NOMO-1 (cell line): ENCODE data around the gene ERP44.
"Not testable (repeated sequence)": the region's sequence is repeated elsewhere in the genome, so short reads cannot be mapped to it uniquely, and the experiment has no call there.

Source experiments
- DNase-seq, 2 experiments: peaks; one replicate each; lab custom pipeline; 2025; ENCODE audit not compliant: unreplicated experiment in 2 of 2; lab: John Stamatoyannopoulos, UW

ERP44 gene

DNA sequence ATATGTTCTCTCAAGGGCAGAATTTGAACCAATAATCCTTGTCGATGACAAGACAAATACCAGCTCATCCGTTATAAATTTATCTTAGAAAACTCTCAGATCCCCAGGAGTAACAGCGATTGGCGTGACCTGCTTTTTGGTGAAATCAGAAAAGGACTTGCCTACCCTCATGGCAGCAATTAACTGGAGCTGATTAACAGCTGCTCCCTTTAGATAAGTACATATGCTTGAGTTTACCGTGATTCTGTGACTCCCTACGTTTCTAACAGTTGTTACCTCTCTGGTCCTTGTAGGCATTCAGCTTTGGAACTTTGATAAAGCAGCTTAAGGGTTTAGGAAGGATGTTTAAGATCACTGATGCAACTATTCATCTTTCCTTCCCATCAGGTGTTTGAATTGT lies 2.8 kb upstream of the ERP44 start:
- no peak for DNase-seq

DNA sequence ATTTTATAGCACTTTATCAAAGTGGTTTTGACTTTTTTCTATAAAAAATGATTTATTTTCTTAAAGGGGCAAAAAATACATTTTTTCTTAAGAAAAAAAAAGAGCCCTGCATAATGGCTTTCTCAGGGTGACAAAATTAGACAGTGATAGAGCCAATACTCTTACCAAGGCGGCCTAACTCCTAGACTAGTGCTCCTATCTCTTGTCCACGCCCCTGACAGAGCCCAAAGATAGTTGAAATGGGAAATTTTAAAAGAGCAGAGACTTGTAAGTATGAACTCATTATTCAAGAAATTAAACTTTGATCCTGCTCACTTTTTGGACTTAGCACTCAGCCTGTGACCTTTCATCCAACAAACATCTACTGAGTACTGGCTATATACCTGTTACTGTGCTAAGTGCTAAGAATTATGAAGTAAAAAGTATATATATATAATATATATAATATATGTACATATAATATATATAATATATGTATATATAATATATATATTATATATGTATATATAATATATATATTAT lies 1.4 kb upstream of the ERP44 start:
- no peak for DNase-seq

DNA sequence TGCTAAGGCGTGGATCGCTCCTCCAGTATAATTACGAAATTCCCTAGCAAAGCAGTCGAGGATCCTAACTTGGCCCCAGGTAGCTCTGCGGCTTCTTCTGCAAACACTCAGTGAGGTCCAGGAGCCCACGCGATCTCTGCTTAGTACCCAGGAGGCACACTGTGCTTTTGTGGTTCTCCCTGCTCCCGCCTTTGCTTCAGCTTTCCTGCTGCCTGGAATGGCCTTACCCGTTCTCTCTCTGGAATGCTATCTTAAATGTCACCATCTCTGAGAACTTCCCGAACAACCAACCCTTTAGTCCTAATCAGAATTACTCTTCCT lies 882 bp upstream of the ERP44 start:
- DNase-seq, result no peak

DNA sequence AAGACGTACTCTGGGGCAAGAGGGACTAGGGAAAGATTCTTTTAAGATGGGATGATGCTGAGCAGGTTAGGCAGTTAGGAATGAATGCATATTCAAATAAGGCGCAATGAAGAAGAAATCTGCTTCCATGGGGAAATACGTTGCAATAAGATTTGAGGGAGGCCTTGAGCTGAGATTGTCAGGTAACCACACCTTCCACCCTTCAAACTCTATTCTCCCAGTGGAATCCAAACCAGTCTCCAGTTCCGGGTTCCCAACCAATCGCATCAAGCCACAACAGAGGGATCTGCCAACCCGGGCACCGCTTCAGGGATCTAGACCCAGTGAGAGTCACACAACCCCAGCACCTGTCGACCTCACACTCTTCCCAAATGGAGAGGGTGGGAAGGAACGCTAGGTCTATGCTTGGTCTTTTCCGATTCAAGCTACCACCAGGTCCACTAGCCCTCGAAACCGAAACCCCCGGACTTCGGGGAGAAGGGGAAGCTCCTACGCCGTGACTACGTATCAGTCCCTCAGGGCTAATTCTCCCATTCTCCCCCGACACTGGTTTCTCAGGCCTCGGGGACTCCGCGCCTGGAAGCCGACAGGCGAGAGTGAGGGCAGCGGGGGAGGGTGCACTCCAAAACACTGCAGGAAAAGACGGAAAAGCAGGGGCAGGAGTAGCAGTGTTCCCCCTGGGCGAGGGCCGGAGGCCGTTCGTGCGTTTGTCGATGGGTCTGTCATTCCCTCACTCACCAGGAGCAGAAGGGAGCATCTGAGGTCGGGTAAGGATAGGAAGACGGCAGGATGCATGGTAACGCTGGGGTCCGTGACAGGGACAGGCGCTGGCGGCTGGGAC lies 534 bp downstream of the ERP44 start:
- DNase-seq, result peak; percentile 32 to 57

DNA sequence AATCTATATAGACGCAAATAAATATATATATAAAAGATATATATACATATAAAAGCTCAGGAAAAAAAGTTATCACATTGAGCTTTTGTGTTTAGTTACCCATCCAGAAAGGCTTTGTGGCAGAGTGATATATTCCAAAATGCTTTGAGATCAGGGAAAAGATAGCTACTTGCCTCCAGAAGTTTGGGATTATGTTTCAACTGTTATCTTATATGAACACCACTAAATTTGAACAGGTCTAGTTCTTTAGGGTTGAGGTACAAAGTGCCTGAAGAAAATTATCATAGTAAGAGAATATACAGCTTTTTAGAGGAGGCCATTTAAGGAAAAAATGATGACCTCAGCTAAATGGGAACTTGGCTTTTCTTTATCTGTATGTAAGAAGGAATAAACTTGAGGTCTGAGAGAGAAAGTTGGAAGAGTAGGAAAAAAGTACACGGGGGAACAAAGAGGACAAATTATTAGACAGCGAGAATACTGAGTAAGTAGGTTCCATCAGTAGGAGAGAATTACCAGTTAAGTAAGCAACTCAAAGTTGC lies 2.4 kb downstream of the ERP44 start:
- DNase-seq, result no peak

DNA sequence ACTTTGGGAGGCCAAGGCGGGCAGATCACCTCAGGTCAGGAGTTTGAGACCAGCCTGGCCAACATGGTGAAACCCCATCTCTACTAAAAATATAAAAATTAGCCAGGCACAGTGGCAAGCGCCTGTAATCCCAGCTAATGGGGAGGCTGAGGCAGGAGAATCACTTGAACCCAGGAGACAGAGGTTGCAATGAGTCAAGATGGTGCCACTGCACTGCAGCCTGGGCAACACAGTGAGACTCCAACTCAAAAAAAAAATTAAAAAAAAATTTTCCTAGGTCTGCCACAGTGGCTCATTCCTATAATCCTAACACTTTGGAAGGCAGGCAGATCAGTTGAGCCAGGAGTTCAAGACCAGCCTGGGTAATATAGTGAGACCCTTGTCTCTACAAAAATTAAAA lies 4.4 kb downstream of the ERP44 start:
- DNase-seq, result not testable (repeated sequence)

DNA sequence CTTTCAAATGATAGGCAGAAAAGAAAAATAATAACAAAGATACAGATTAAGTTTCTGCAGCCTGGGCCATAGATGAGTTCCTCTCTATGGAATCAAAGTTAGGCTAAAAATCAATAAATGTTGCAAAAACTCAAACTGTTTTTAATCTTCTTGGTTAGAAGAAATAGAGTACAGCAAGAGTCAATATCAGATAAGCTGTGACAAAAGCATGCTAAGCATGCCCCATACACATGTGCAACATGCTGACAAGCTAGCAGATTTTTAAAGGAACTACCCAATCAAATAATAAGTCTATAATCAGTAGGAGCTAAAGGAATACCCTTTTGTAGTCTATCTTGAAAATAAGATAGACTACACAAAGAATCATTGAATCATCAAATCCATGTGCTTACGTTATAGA lies 6.7 kb downstream of the ERP44 start:
- no peak for DNase-seq

DNA sequence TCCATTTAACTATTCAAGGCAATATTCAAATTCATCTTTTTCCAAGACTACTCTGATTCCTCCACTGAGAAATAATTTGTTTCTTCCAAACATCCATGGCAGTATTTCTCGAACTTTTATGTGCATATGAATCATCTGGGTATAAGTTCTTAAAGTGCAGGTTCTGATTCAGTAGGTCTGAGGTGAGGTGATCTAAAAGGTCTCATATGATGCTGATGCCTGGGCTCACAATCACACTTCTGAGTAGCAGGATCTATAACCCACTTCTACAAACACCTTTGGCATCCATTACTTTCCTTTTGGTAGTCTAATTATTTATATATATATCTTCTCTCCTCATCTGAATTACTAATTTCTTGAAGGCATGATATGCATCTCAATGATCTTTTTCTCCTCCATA lies 7.2 kb downstream of the ERP44 start:
- no peak for DNase-seq

DNA sequence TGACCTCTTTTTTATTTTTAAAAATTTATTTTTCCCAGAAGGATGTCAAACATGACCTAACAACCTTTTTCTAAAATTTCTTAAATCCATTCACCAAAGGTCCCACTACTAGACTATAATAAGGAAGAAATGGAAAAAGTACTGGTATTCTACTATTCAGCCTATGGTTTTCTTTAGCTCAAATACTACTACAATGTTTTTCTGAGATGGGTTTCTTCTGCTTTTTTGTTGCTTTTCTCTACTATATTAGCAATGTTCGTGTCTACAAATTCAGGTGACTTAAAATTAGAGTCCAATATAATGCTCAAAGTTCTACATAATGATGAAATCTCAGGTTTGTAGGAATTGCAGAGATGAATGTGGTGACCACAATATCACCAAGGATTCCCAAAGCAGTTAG lies 7.9 kb downstream of the ERP44 start:
- DNase-seq, result no peak

DNA sequence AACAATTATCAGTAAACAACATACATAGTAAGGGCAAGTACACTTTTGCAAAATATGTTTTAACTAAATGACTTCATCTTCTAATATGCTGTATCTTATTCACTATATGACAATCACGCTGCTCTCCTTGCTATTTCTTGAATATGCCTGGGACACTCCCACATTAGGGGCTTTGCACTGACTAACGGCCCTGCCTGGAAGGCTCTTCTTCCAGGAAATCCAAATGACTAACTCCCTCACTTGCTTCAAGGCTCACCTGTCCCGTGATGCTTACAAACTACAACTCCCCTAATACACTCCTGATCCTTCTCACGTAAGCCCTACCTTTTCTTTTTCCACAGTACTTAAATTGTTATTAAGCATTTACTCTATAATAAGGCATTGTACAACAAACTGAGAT lies 10.6 kb downstream of the ERP44 start:
- no peak for DNase-seq

DNA sequence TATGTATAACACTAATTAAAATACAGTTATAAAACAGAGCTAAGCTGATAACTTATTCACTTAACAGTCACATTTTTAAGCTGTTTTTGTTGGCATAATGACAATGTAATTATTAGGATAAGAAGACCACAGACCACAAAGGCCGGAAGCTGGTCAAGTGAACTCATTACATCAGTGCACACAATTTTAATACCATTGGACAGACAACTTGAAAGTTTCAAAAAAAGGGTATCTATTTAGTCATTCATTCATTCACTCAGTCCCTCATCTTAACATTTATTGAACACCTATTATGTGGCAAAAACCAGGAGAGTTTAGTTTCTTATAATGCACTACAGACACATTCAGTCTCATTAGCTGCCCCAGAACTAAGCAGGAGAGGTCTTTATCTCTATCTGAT lies 11.6 kb downstream of the ERP44 start:
- DNase-seq, result no peak

DNA sequence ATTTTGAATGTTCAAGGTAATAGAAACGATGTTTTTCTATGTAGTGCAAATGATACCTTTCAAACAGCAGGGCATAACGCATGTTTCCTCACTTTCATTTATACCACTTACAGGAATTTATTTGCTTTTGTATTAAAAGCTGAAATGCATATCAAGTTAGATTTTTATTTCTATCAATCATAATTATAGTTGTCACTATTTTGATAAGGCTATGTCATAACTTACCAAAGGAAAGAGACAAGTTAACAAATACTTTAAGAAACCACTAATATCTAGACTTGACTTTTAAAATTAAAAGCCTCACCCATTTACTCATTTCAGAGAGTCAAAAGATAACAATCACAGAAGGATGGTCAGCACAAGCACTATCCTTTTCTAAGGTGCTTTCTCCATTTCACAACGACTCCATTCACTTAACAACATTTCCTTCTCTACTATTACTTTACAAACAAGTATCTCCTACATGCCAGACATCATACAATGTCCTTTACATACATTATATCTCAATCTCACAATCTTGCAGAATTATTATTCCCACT lies 12.6 kb downstream of the ERP44 start:
- DNase-seq, result no peak

DNA sequence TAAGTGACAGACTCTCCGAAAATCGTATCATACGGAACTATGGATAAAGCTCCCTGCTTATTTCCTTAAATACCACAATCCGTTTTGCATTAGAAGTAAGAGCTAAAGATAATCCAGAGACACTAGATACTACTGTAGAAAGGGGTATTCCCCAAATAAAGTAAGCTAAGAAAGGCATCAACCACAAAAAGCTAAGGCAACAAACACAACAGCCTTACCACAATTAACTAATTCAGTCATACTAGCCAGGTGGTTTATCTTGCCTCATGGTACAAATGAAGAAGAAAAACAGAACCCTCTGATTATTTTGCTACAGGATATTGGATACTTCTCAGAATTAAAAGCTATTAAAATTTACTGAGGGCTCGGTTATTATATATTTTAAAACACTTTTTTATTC lies 14.1 kb downstream of the ERP44 start:
- no peak for DNase-seq

DNA sequence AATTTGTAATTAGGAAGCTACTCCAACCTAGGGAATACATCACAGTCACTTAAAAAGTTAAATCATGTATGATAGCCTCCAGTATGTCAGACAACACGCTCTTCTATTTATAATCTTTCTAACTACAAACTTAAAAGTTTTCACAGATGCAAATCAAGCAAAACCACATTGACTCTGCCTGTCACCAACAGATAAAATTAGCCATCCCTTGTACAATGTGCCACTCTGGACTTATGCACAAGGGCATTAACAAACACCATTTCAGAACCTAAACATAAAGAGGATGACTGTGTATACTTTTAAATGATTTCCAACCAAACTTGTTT lies 14.7 kb downstream of the ERP44 start:
- DNase-seq, result no peak

DNA sequence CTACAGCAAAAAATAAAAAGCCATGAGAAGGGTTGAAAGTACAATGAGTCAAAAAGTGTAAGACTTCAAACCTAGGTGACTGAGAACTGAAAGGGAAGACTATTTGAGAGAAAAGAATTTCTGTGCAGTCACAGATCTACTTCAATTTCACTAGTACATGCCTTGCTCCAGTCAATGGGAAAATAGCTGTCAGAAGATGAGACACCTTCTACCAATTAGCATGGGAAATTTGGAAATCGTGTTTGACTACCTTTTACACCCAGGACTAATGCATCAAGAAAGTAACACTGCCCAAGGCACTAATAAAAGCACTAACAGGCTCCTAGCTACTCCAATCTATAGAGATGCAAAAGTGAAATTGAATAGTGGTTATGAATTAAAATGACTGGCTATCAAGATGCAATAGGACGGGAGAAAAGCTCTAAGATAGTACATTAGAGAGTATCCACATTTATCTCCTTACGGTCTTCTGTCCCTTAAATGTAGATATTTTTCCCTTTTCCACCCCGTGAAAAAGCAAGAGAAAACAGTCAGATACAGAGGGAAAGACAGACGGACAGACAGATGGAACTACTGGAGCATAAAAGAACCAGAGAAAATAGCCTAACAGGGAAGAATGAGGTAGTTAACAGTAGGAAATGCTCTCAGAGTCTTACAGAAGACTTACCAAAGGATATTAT lies 15.2 kb downstream of the ERP44 start:
- DNase-seq, result no peak

DNA sequence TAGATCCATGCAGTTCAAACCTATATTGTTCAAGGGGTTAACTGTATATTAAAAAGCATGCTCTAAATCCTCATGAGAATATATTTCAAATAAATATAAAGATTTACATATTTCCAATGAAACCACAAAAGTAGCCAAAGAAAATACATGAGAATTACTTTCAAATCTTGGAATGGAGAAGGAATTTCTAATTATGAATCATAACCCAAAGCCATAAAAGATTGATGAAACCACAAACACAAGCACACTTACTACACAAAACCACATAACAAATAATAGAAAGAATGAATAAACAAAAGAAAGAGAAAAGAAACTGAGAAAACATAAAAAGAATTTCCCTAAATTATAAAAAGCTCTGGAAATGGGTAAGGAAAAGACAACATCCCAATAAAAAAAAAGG lies 16.0 kb downstream of the ERP44 start:
- DNase-seq, result no peak

DNA sequence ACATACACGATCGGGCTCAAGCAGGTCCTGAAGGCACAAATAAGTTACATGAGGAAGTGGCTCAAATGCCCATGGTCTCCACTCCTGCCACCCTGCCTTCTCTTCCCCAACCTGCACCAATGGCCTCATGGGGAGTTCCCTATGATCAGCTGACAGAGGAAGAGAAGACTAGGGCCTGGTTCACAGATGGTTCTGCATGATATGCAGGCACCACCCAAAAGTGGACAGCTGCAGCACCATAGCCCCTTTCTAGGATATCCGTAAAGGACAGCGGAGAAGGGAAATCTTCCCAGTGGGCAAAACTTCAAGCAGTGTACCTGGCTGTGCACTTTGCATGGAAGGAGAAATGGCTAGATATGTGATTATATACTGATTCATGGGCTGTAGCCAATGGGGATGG lies 22.5 kb downstream of the ERP44 start:
- not testable (repeated sequence) for DNase-seq

DNA sequence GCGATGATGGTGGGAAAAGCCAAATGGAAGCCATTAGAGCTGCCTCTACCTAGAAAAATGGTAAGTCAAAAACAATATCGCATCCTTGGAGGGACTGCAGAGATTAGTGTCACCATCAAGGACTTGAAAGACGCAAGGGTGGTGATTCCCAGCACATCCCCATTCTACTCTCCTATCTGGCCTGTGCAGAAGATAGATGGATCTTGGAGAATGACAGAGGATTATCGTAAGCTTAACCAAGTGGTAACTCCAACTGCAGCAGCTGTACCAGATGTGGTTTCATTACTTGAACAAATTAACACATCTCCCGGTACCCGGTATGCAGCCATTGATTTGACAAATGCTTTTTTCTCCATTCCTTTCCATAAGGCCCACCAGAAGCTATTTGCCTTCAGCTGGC lies 23.8 kb downstream of the ERP44 start:
- DNase-seq, result no peak

DNA sequence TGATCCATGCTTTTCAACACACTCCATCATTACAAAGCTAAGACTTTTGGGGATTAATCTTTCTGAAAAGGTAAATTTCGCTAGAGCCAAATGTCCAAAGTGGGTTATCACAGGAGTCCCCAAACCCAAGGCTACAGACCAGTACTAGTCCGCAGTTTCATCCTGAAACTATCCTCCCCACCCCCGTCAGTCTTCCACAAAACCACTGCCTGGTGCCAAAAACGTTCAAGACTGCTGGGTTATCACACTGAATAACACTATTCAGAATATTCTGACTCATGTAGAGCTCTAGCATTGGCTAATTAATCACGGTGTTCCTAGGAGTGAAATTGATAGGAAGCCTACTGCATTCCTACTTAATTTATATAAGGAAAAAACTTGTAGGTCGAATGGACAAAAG lies 24.7 kb downstream of the ERP44 start:
- DNase-seq, result no peak

DNA sequence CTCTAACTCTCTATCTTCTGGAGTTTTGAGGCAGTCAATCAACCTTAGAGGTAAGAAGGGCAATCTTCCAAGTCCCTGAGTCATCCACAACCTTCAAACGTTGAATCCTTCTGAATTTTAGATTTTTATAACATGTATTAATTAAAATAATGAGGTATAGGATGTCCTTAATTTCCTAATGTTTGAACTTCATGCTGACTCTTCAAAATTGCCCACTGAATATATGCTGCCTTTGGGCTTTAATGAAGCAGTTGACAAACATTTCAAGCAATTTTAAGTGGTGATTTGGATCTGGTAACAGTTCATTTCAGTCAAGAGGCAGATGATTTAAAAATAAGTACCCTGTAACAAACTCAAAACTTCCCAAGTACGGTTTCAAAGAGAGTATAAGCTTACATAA lies 26.0 kb downstream of the ERP44 start:
- DNase-seq, result no peak

DNA sequence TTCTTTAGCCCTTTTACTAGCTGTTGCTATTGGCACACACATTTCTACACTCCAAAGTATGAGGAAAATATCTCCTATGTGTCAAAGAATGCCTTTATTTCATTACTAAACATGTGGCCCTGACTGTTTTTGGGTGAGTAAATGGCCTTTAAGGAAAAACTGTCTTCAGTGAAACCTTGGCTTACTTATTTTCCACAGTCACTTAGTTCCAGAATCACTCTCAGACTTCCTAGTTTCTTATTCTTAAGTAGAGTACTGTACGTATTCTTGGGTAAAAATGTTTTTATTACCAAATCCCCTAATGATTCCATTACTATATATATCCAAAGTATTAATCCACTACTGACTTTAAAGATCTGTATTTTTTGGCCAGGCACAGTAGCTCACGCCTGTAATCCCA lies 27.5 kb downstream of the ERP44 start:
- no peak for DNase-seq
